Activated CD4-positive, alpha-beta T cell treated with anti-CD3 and anti-CD28 coated beads, Interleukin-2, amount 50 U/mL, for 48 hours (primary cell): Measurements from ENCODE around the gene MEFV.
A peak's percentile ranks its signal among the peaks of the same experiment; 100 is the strongest.

ENCODE experiments used
- DNase-seq, 2 experiments: peaks; one replicate each; pipeline ENCODE4 v3.0.0-alpha.2; 2020

The MEFV gene

DNA sequence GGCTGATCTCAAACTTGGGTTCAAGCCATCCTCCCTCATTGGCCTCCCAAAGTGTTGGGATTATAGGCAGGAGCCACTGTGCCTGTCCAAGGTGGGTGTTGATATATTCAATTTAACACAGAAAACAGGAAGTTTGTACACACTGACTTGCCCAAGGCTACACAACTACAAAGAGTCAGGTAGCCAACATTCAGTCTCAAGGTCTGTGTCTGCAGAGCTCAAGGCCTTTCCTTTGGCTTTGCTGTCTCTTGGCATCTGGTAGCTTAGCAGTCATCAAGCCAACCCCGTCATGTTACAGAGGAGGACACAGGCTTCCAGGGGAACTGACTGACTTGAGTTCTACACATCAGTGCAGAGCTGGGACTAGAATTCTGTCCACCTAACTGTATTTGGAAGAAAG is 11.9 kb upstream of the MEFV start:
- DNase-seq, result no peak

DNA sequence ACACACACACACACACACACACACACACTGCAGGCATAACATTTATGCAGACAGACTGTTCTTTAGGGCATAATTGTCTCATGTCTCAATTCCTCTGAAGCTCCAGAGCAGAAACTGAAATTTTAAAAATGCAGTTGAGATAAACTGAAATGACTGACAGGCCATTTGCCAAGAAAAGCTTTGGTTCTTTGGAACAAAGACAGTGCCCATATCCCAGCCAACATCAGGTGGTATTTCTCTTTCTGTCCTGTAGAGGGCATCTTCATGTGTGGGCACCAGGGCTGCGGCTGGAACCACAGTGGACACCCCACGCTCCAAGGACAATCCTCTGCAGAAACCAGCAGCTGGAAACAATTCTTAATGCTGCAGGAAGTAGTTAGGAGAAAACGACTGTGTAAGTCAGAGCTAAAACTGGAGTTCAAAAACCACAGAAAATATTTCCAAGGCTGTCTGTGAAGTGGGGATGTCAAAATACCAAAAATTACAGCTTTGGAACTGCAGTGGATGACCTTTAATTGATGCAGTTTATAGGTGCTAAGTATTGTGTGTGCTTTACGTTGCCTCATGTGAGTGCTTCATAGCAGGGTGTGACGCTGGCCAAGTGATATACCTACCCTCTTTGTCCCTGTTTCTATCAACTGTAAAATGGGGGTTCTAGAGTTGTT is 10.6 kb upstream of the MEFV start:
- peak in 1 of 2 experiments; percentile 8 for DNase-seq

DNA sequence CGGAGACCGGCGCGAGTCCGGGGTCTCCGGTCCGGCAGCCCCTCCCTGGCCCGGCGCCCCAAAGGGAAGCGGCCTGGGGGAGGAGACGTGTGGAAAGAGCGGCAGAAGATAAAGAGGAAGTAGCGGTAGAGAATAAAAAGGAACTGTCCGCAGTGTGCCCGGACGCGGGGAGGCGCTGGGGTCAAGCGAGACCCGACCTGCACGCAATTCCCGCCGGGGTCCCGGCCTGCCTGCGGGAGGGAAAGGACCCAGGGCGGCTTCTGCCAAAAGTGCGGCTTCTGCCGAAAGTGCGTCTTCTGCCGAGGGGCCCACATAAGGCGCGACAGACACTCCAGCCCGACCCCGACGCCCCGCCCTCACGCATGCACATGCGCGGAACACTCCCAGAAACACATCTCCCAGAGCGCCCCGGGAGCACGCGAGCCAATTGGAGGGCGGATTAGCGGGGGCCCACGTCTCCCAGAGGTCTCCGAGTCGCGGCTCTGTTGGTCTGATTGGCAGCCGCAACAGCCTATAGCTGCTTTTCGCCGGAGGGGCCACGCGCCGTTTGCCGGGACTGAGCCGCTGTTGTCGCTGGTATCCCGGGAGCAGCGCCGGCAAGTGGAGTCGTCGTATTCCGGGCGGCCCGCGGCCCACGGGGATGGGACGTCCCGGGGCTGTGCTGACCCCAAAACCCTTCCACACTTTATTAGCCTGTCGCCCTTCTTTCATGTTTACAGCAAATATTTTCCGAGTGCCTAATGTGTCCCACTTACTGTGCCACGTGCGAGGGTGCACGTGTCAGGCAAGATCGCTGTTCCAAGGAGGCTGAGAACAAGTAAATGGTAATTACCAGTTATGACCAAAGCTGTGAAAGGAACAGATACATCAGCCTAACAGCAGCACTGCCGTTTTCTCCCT is 8.0 kb upstream of the MEFV start:
- peak; percentile 99 for DNase-seq

DNA sequence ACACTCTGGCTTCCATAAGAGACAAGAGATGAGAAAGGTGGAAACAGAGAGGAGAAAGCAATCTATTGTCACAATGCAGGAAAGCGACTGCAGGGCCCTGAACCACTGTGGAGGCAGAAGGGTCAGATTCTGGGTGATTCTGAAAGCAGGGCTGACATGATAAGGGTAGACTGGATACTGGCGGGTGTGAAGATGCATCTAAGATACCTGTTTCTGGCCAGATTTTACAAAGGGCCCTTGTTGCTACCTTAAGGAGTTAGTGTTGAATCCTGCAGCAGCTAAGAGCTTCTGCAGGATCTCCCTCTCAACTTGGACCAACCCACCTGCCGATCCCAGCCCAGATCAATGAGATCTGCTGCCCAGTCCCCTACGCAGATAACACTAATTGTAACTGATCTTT is 6.1 kb upstream of the MEFV start:
- no peak for DNase-seq

DNA sequence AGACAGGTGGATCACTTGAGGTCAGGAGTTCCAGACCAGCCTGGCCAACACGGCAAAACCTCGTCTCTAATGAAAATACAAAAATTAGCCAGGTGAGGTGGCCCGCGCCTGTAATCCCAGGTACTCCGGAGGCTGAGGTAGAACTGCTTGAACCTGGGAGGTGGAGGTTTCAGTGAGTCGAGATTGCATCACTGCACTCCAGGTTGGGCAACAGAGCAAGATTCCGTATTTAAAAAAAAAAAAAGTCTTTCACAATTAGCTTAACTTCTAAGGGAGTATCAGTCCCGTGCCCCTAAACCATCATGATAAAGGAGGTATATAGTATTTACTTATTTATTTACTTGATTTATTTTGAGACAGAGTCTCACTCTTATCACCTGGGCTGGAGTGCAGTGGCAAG is 3.4 kb upstream of the MEFV start:
- no peak for DNase-seq

DNA sequence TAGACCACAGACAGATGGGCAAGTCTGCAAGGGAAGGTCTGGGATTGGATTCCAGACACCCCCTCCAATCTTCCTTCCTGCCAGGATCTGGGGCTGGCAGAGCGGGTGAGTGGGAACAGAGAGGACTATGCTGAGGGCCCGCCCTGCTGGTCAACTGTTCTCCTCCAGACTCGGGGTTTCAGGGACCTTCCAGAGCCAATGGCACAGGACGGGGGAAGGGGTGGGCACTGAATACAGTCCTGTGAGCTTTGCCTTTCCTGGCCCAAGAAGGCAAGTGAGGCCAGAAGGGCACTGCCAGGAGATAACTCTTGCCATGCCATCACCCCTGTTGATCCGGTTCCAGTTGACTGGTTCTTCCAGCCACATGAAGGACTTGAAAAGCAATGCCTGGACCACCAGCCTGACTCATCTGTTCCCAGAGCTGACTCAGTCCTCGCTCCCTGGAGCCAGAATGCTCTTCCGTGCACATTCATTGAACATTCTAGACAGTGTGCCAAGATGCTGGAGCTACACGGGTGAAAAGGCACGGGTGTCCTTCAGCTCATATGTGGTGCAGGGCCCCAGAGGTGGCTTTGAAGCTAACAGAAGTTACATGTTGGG is 533 bp upstream of the MEFV start:
- DNase-seq, result no peak

DNA sequence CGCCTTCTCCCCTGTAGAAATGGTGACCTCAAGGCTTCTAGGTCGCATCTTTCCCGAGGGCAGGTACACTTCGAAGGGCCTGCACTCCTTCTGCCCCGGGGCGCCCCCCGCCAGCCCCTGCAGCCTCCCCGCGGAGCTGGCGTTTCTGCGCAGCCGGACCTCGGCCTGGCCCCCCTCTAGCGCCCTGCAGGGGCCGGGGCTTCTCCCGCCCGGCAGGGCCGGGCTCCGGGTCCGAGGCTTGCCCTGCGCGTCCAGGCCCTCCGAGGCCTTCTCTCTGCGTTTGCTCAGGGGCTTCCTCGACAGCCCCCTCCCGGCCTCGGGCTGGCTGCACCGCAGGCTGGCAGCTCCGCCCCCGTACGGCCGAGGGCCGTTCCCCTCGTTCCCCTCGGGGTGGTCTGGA is 2.1 kb downstream of the MEFV start:
- no peak for DNase-seq

DNA sequence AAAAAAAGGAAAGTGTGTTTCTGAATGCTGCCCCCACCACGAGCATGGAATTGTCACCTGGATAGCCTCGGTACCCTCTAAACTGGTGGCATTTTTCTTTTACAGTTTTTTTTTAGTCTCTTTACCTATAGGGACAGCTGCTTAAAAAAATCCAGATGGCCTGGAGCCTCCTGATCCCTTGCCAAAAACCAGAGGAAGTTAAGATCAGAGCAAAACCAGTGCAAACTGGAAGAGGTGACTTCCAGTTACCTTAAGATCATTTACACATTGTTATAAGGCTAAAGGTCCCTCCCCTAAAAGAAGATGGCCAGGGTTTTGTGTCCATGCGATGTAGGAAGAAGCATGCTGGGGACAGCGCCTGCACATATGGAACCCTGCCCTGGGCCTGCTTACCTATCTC is 3.5 kb downstream of the MEFV start:
- no peak for DNase-seq

DNA sequence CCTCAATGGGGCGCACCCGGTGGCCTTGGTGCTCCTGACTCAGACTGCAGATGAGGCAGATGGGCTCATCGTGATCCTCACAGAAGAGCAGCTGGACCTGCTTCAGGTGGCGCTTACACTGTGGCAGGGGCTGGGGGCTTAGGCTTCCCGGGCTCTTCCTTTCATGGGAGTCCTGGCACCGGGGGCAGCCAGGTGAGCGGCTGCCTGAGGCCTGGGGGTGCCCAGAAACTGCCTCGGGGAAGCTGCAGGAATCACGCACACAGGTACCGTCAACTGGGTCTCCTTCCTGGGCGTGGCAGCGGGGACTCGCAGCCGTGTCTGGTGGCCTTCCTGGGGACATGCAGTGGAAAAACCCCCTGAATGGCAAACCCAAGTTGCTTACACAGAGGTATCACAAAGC is 7.0 kb downstream of the MEFV start:
- DNase-seq, result no peak

DNA sequence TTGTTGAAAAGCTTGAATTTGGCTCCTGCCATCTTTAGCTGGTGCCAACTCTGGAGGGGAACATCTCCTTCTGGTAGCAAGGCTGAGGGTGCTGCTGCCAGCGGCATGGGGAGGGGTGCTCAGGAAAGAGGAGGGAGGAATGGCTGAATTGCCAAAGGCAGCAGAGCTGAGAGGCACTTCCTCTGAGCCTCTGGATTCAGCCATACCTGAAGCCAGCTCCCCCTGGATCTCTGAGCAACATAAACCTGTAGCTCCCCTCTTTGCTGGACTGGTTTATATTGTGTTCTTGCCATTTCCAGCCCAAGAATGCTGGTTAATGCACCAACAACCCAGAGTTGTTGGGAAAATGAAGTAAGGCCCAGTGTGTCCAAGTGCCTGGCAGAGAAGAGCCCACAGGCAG is 7.4 kb downstream of the MEFV start:
- DNase-seq, result no peak

DNA sequence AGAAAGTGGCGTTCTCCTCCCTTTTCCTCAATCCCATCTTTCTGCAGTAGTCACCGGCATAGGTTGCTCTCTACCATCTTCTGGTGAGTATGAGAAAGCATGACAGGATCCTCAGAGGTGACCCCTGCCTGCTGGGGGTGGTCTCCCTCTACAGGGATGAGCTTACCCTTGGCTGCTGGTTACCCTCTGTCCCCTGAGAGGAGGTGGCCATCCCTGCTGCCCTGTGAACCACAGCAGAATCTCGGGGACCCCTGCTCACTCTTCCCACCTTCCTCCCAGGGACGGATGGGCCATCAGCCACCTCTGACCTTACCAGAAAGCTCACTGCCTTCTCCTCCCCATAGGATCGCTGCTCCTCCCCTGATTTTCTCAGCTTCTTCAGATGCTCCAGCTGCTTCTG is 7.8 kb downstream of the MEFV start:
- no peak for DNase-seq

DNA sequence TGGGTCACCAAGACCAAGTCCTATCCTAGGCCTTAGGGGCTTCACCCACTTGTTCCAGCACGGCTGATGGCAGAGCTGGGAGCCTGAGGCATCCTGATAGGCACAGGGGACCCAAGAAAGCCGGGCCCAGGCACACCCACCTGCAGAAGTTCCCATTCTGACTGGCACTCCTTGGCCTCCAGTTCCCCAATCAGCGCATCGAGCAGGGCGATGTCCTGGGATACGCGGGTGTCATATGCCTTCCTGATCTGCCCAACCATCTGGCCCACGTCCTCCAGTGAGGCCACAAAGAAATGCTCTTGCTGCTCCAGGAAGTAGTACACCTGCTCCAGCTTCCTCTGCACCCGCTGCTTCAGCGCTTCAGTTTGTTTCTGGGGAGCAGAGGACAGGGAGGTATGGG is 9.6 kb downstream of the MEFV start:
- no peak for DNase-seq

DNA sequence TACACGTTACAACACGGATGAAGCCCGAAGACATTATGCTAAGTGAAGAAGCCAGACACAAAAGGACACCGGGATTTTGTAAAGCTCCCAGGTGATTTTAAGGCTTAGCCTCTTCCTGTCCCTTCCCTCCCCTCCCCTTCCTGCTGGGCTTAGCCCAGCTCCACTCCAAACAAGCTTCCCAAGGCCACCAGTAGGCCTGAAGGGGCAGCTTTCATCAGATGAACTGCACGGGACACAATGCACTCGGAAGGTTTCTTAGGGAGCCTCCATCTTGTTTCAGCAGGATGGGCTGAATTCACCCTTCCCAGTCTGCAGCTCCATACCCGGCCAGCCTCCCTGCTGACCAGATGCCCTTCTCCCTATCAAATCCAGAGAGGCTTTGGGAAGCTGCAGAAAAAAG is 10.4 kb downstream of the MEFV start:
- DNase-seq, result no peak

DNA sequence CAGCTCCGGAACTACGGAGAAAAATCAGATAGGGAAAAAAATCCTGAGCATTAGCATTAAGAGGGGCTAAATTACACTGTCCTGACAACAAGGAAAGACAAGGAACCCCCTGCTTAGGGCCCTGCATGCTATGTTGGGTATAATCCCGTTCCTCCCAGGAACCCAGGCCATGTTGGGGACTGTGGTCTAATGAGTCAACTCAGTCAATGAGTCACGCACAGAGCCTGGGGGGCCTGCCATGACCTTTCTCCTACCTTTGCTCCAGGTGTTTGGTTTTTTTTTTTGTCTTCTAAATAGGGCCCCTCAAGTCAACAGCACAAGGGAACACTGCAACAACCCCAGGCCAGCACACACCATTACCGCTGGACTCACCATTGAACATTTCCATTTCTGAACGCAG is 12.6 kb downstream of the MEFV start:
- no peak for DNase-seq

DNA sequence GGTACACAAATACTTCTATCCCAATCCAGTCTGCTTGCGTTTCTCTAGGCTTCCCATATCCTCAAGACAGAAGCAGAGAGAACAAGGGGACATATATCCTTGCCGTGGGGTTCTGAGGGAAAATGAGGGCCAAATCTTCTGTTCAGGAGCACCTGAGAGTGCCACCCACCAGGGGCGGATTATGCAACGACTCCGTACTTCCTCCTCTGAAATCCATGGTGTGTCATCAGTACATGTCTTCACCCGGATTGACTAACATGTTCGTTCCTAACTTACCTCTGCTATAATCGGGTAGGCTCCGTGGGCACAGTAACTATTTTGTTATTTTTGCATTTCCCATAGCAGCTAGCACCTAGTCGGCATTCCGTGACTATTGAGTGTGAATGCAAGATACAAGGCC is 13.7 kb downstream of the MEFV start:
- no peak for DNase-seq

DNA sequence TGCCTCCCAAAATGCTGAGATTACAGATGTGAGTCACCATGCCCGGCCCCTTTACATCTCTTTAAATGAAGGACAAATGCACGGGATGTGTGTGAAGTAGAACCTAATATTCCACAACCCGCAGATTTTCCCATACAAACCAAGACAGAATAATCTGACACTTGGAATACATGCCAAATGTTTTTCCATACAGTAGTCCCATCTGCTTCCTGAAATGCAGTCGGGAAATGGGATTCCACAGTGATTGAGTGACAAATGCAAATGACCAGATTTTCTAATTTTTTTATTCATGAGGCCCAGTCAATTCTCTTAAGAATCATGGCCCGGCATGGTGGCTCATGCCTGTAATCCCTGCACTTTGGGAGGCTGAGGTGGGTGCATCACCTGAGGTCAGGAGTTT is 14.7 kb downstream of the MEFV start:
- no peak for DNase-seq

DNA sequence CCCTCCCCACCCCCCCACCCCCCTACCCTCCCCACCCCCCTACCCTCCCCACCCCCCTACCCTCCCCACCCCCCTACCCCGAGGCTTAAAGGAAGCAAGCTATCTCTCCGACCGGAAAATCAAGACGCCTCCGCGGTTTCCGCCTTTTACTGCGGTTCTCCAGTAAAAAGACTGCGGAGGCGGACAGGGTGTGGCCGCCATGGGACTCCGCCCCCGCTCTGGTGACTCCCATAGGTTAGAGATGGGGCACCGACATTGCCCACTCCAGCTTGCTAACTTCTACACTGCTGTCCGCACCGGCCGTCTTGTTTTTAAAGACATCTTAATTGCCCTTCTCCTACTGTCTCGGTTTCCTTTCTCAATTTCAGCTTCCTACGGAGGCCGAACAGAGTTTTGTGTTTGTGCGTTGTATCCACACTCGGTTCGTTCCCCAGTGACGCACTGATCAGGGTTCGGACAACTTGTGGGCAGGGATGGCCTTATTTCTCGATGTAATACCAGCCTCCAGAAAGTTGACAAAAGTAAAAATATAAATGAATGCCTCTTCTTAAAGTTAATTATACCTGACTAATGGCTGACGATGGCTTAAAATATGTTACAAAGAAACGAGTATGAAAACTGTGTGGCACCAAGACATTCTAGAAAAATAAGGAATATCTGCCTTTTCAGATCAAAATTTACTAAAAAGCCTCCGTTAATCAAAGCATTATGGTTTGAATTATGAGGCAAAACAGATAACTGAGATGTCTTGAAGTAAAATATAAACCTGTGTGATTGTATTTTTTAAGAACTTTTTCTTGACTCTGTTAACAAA is 20.4 kb downstream of the MEFV start:
- peak; percentile 24 to 39 for DNase-seq

DNA sequence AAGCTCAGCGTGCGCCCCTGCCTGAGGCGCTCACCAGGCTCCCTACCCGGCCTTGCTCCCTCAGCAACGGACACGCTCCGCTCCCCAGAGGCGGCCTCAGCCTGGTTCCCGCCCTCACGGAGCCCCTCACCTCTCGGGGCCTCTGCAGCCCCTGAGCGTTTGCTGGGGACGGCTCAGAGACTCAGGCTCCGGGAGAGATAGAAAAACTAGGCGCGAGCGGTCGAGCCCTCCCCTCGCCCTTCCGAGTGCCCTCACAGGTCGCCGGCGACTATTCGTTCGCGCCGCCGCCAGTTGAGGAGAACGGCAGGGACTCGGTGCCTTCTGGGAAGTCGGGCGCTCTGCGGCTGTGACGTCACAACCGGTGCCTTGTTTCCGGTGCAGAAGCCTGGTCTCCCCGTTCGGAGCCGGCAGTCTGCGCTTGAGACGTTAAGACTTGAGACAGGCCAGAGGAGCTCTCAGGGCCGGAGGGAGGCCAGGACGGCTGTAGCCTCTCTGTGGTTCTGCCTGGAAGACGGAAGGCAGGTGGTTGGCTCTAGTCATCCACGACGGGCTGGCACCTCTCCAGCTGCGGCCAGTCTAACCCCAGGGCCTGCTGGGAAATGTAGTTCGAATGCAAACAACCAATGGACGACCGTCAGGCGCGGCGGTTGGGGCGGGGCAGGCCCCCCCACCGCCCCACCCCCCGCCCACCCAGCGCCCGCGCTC is 21.4 kb downstream of the MEFV start, which contains the start of gene ZNF200:
Gene ZNF200 (minus strand): TSS at position 302 of the 705 bp plus-strand sequence. CDS start 1,403 bp downstream, outside the sequence.
- DNase-seq, result peak; percentile 94 to 95

DNA sequence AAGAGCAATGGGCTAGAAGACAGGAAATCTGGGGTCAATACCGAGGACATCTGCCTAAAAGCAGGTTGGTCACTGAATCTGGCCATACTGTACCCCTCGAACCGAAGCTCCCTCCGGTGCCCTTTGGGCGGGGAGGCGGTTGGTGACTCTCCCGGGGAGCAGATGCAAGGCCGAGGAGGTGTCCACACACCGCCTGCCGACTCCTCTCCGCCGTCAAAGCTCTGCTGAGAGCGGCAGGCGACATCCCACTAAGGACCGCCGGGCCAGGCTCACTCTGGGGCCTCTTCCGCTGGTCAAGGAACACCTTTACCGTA is 21.9 kb downstream of the MEFV start:
- no peak for DNase-seq

DNA sequence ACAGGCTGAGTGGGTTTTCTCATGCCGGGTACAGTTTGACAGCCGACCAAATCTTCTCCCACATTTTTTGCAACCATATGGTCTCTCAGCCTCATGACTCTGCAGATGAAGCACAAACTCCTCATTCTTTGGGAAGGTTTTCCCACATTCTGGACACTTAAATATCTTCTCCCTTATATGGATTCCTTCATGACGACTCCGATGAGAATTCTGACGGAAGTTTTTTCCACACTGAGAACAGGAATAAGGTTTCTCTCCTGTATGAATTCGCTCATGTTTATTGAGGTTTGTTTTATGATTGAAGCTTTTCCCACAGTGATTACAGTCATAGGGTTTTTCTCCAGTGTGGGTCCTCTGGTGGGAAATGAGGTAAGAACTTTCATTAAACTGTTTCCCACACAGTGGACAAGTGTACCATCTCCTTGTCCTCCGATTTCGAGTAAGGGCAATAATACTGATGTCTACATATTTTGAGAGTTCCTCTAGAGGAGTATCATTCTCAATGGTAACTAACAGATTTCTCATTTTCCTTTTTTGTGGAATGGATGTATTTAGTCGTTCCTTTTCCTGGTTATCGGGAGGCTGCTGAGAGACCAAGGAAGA is 32.4 kb downstream of the MEFV start:
- DNase-seq, result no peak

DNA sequence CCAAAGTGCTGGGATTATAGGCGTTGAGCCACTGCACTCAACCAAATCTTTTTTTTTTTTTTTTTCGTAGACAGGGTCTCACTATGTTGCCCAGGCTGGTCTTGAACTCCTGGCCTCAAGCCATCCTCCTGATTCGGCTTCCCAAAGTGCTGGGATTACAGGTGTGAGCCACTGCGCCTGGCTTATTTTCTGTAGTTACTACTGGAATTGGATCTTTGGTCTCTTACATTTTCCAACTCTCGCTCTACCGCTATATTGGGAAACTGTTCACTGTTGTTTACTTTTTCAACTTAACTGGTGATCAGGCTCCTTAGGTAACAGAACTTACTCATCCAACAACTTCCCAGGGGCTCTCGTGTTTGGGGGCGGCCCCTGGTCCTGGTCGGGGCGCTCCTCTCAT is 35.6 kb downstream of the MEFV start:
- DNase-seq, result no peak

DNA sequence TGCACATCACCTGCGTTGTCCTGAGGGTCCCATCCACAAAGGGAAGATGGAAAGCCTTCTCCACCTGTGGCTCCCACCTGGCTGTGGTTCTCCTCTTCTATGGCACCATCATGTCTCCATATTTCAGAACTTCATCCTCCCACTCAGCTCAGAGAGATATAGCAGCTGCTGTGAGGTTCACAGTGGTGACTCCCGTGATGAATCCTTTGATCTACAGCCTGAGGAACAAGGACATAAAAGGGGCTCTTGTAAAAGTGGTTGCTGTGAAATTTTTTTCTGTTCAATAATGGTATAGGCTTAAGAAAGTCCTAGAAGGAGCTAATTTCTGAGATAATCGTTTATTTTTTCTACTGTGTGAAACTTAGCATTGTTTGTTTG is 40.2 kb downstream of the MEFV start:
- DNase-seq, result peak in 1 of 2 experiments; percentile 19
